GM19372 (cell line): ENCODE data around the gene TRH.
"Not testable (repeated sequence)": the region's sequence is repeated elsewhere in the genome, so short reads cannot be mapped to it uniquely, and the experiment has no call there.

Experiments
- ATAC-seq: cut with Tn5 transposase; IDR thresholded peaks from one replicate; pipeline ENCODE4 v1.9.1; 2021; ENCODE audit warnings: mild to moderate bottlenecking, low read depth, moderate library complexity; ENCODE audit not compliant: unreplicated experiment

Gene TRH

GRCh38 chr3:130002666-130003598 is 28.4 kb downstream of the TRH start:
- ATAC-seq: not testable (repeated sequence)

DNA sequence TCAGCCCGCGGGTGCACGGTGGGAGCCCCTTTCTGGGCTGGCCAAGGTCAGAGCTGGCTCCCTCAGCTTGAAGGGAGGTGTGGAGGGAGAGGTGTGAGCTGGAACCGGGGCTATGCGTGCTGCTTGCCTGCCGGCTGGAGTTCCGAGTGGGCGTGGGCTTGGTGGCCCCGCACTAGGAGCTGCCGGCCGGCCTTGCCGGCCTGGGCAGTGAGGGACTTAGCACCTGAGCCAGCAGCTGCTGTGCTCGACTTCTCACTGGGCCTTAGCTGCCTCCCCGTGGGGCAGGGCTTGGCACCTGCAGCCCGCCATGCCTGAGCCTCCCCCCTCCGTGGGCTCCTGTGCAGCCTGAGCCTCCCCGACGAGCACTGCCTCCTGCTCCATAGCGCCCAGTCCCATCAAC is 36.0 kb downstream of the TRH start:
- no peak for ATAC-seq

DNA sequence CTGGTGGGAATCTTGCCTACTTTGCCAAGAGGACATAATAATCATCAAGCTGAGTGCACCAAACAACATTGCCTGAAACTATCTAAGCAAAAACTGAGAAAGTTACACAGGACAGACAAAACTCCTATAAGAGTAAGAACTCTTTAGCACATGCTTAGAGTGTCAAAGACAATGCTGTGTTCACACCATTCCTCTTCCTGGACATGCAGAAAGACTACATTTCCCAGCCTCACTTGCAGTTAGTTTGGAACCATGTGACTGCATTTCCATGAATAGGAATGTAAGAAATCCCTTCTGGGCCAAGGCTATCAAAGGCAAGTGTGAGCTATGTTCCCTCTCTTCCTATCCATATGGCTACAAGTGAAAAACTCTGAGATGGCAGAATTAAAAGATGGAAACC is 37.6 kb downstream of the TRH start:
- ATAC-seq: not testable (repeated sequence)

DNA sequence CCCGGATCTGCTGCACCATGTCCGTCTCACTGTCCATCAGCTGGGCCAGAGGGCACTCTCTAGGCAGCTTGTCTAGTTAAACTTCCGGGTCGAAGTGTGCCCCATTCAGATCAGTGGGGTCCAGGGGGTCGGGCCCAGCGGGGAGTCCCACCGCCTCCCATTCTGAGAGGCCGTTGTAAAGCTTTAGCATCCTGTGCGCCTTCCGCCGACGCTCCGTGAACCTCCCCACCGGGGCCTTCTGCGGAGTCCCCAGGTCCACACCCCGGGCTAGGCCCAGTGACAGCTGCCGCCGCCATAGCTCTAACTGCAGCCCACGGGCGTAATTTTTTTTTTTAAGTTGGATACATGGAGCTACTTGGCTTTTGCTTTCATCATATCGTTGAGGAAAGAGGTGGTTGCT is 38.7 kb downstream of the TRH start:
- ATAC-seq: not testable (repeated sequence)

- ATAC-seq: no peak
These were observed 40.0 kb downstream of the TRH start for GRCh38 chr3:130014526-130014925.

DNA sequence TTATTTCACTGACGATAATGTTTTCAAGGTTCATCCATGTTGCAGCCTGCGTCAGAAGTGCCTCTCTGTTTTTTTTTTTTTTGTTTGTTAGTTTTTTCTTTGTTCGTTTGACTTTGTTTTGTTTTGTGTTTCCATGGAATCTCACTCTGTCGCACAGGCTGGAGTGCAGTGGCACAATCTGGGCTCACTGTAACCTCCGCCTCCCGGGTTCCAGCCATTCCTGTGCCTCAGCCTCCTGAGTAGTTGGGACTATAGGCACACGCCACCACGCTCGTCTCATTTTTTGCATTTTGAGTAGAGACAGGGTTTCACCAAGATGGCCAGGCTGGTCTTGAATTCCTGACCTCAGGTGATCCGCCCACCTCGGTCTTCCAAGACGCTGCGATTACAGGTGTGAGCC is 43.1 kb downstream of the TRH start:
- not testable (repeated sequence) for ATAC-seq

GRCh38 chr3:130026146-130026829 is 51.8 kb downstream of the TRH start:
- ATAC-seq: not testable (repeated sequence)

- ATAC-seq: not testable (repeated sequence)
These were observed 52.9 kb downstream of the TRH start for GRCh38 chr3:130027437-130027836.
